Heart left ventricle (tissue), 13 donors: Measurements from ENCODE around the gene TRMT11.

ENCODE experiments used
- CTCF ChIP-seq, 12 donors: fragments of 200-600 bp; sonication (generic) in 4 of 12; IDR thresholded peaks; one replicate each; pipeline versions ENCODE4 v1.5.0 to v1.8.0; 2018 to 2022; ENCODE audit warnings: antibody characterized with exemption in 12 of 12, mild to moderate bottlenecking in 5 of 12
- POLR2A ChIP-seq, 2 donors: fragments of 450-650 bp; IDR thresholded peaks; one replicate each; pipeline ENCODE4 v1.6.1; 2017; ENCODE audit warnings: antibody characterized with exemption in 2 of 2, mild to moderate bottlenecking in 2 of 2, moderate library complexity in 2 of 2
- donor health status: ischemic (EF 13 %, LVEDD 7.1; RV severe dilation, severe dysfunction).
- donor health status: DM: no; HTN: yes; CAD: no.
- donor health status: DM: no; HTN: no; CAD: no.
- donor health status: ischemic (EF 25% LVEDD 6.9; RV normal size, moderate dysfunction).
- donor health status: ischemic (EF 25% LVEDD 5.7; RV mildly dilated, moderate dysfunction).
- donor health status: ischemic (EF 35%, LVEDD 5.7; RV mildly dilated, moderate dysfunction).
- donor health status: nonischemic (EF 11% LVEDD 7.7; RV severe dilation, severe dysfunction).
- donor health status: DM: yes; HTN: yes; CAD: no.
- donor health status: PGD.
- donor health status: ischemic (EF 29% LVEDD 5.4; RV normal size, mild dysfunction).
- donor health status: nonischemic (EF 23%, LVEDD 6.1; RV moderate dilation, normal function).

GRCh38 chr6:126002755-126003679 lies 16.7 kb downstream of the TRMT11 start:
- TF ChIP-seq CTCF (IDR thresholded peaks at IDR 0.05) = no peak
- TF ChIP-seq POLR2A (IDR thresholded peaks at IDR 0.05) = no peak
